ENCODE data around the gene OR4A47.
"Not testable (repeated sequence)": the region's sequence is repeated elsewhere in the genome, so short reads cannot be mapped to it uniquely, and the experiment has no call there.

OR4A47 gene, protein sequence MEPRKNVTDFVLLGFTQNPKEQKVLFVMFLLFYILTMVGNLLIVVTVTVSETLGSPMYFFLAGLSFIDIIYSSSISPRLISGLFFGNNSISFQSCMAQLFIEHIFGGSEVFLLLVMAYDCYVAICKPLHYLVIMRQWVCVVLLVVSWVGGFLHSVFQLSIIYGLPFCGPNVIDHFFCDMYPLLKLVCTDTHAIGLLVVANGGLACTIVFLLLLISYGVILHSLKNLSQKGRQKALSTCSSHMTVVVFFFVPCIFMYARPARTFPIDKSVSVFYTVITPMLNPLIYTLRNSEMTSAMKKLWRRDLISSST

DNA sequence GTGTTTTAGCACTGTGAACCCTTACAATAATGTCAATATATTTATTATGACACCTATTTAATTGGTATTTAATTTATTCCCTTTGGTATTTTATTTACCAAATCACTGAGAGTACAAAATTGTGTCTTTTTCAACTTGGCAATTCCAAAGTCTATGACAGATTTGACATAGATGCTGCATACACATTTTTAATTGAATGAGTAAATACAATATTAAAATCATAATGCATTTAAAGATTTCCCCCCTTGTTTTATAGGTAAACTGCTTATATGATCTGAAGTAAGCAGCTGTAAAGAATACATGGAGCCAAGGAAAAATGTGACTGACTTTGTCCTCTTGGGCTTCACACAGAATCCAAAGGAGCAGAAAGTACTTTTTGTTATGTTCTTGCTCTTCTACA is at the start of gene OR4A47:
TSS of gene OR4A47 (plus strand) at position 301 of the 400 bp plus-strand sequence. CDS start at position 301, 0 bp downstream.
- H3K36me3 ChIP-seq (ENCODE audit: insufficient read depth, low read length); H3K79me2 ChIP-seq (ENCODE audit: insufficient read depth, low read length); H4K20me1 ChIP-seq (ENCODE audit: insufficient read depth, low read length); H3K4me2 ChIP-seq (ENCODE audit: low read length); H2AFZ ChIP-seq (ENCODE audit: low read length); H3K9me3 ChIP-seq (ENCODE audit: low read length); H3K9me2 ChIP-seq (ENCODE audit: low read depth, low read length); H3K9ac ChIP-seq (ENCODE audit: low read length); H3K4me1 ChIP-seq (ENCODE audit: insufficient read depth, low read length, severe bottlenecking); H3F3A ChIP-seq (ENCODE audit: insufficient read depth, low read length); H3K27ac ChIP-seq (ENCODE audit: low read depth, low read length, poor library complexity, severe bottlenecking); H3K4me3 ChIP-seq (ENCODE audit: low read depth, low read length, poor library complexity, severe bottlenecking); H3K27me3 ChIP-seq (ENCODE audit: insufficient read depth, low read length): not testable (repeated sequence)

DNA sequence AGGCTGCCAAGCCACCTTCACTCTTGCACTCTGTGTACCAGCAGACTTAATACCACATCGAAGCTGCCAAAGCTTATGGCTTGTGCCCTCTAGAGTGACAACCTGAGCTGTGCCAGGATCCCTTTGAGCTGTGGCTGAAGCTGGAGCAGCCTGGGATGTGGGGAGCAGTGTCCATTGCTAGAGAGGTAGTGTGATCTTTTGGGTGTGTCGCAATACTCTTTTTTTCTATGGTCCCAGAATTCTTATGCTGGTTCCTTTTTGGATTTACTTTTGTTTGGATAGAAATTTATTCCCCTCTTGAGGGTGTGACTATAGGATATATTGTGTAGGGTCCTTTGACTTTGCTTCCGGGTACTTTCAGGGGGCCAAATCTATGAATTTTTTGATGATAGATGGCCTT is 32.7 kb upstream of the OR4A47 start:
- not testable (repeated sequence) for H2AFZ ChIP-seq (ENCODE audit: low read length); H3K4me2 ChIP-seq (ENCODE audit: low read length); H3K9ac ChIP-seq (ENCODE audit: low read length); H3K27ac ChIP-seq (ENCODE audit: low read depth, low read length, poor library complexity, severe bottlenecking); H3K9me3 ChIP-seq (ENCODE audit: low read length); H3K9me2 ChIP-seq (ENCODE audit: low read depth, low read length); H3F3A ChIP-seq (ENCODE audit: insufficient read depth, low read length); H3K4me1 ChIP-seq (ENCODE audit: insufficient read depth, low read length, severe bottlenecking); H3K79me2 ChIP-seq (ENCODE audit: insufficient read depth, low read length); H3K36me3 ChIP-seq (ENCODE audit: insufficient read depth, low read length); H4K20me1 ChIP-seq (ENCODE audit: insufficient read depth, low read length); H3K4me3 ChIP-seq (ENCODE audit: low read depth, low read length, poor library complexity, severe bottlenecking); H3K27me3 ChIP-seq (ENCODE audit: insufficient read depth, low read length)

DNA sequence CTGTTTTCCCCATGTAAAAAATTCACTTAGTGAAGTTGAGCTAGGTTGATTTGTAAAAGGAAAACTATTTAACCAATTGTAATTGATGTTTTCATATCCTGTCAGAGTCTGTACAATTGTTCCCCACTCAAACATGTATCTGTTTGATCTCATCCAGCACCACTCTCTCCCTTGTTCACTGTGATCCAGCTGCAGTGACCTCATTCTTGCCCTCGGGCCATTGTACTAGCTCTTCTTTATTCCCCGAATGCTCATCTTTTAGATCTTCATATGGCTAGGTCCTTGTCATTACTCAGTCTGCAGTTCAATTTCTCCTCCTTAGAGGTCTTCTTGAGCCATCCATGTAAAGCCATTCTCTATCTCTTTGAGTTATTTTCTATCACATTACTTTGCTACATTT is 14.6 kb upstream of the OR4A47 start:
- not testable (repeated sequence) for H3K4me1 ChIP-seq (ENCODE audit: insufficient read depth, low read length, severe bottlenecking); H3K9me3 ChIP-seq (ENCODE audit: low read length); H3K9ac ChIP-seq (ENCODE audit: low read length)

DNA sequence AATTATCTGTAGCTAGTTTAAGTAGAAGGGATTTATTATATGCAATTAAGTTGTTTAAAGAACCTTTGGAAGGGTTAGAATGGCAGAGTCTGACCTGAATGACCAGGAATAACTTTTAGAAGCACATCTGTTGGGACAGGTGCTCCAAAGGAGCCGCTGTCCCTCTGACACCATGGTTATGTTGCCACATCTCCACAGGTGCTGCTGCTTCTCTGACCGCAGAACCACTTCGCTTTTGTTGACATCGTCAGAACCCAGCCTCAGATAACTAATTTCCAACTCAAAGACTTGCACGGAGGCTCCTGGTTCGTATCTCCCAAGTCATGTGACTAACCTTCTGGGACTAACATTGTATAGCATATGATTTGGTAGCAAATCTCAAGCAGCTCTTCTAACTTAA is 13.9 kb upstream of the OR4A47 start:
- H4K20me1 ChIP-seq (ENCODE audit: insufficient read depth, low read length); H3K4me1 ChIP-seq (ENCODE audit: insufficient read depth, low read length, severe bottlenecking); H3K27ac ChIP-seq (ENCODE audit: low read depth, low read length, poor library complexity, severe bottlenecking); H3K4me2 ChIP-seq (ENCODE audit: low read length); H3K4me3 ChIP-seq (ENCODE audit: low read depth, low read length, poor library complexity, severe bottlenecking); H3K9ac ChIP-seq (ENCODE audit: low read length); H3K9me3 ChIP-seq (ENCODE audit: low read length); H3K79me2 ChIP-seq (ENCODE audit: insufficient read depth, low read length); H3K9me2 ChIP-seq (ENCODE audit: low read depth, low read length); H3K27me3 ChIP-seq (ENCODE audit: insufficient read depth, low read length); H2AFZ ChIP-seq (ENCODE audit: low read length); H3K36me3 ChIP-seq (ENCODE audit: insufficient read depth, low read length); H3F3A ChIP-seq (ENCODE audit: insufficient read depth, low read length): not testable (repeated sequence)

More for the DNA sequence above, 14.6 kb upstream of the OR4A47 start:
- H3K79me2 ChIP-seq (ENCODE audit: insufficient read depth, low read length); H3K27me3 ChIP-seq (ENCODE audit: insufficient read depth, low read length); H2AFZ ChIP-seq (ENCODE audit: low read length); H4K20me1 ChIP-seq (ENCODE audit: insufficient read depth, low read length); H3K9me2 ChIP-seq (ENCODE audit: low read depth, low read length); H3F3A ChIP-seq (ENCODE audit: insufficient read depth, low read length); H3K4me2 ChIP-seq (ENCODE audit: low read length); H3K36me3 ChIP-seq (ENCODE audit: insufficient read depth, low read length); H3K4me3 ChIP-seq (ENCODE audit: low read depth, low read length, poor library complexity, severe bottlenecking); H3K27ac ChIP-seq (ENCODE audit: low read depth, low read length, poor library complexity, severe bottlenecking): not testable (repeated sequence)

DNA sequence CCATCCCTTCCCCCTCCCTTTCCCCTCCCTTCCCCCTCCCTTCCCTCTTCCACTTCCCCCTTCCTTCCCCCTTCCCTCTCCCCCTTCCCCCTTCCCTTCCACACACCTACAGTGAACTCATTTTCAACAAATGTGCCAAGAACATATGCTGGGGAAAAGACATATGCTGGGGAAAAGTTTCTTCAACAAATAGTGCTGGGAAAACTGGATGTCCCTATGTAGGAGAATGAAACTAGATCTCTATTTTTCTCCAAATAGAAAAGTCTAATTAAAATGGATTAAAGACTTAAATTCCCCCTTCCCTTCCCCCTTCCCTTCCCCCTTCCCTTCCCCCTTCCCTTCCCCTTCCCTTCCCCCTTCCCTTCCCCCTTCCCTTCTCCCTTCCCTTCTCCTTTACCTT is 17.6 kb downstream of the OR4A47 start:
- not testable (repeated sequence) for H3K79me2 ChIP-seq (ENCODE audit: insufficient read depth, low read length); H3K27me3 ChIP-seq (ENCODE audit: insufficient read depth, low read length)

More for the DNA sequence above, 17.6 kb downstream of the OR4A47 start:
- H3K9me2 ChIP-seq (ENCODE audit: low read depth, low read length); H3K27ac ChIP-seq (ENCODE audit: low read depth, low read length, poor library complexity, severe bottlenecking); H2AFZ ChIP-seq (ENCODE audit: low read length); H3K9ac ChIP-seq (ENCODE audit: low read length); H3K9me3 ChIP-seq (ENCODE audit: low read length); H4K20me1 ChIP-seq (ENCODE audit: insufficient read depth, low read length); H3K4me3 ChIP-seq (ENCODE audit: low read depth, low read length, poor library complexity, severe bottlenecking); H3K4me1 ChIP-seq (ENCODE audit: insufficient read depth, low read length, severe bottlenecking); H3K36me3 ChIP-seq (ENCODE audit: insufficient read depth, low read length); H3F3A ChIP-seq (ENCODE audit: insufficient read depth, low read length); H3K4me2 ChIP-seq (ENCODE audit: low read length): not testable (repeated sequence)
